ENCODE measurements around the gene EFCAB9. TPM values are rescaled to one million over a fixed set of nuclear protein-coding genes. Genes with fewer than 3 reads are reported as not detected.

Gene EFCAB9
- total RNA-seq, 1 experiment from 2014 or later: not detected

DNA sequence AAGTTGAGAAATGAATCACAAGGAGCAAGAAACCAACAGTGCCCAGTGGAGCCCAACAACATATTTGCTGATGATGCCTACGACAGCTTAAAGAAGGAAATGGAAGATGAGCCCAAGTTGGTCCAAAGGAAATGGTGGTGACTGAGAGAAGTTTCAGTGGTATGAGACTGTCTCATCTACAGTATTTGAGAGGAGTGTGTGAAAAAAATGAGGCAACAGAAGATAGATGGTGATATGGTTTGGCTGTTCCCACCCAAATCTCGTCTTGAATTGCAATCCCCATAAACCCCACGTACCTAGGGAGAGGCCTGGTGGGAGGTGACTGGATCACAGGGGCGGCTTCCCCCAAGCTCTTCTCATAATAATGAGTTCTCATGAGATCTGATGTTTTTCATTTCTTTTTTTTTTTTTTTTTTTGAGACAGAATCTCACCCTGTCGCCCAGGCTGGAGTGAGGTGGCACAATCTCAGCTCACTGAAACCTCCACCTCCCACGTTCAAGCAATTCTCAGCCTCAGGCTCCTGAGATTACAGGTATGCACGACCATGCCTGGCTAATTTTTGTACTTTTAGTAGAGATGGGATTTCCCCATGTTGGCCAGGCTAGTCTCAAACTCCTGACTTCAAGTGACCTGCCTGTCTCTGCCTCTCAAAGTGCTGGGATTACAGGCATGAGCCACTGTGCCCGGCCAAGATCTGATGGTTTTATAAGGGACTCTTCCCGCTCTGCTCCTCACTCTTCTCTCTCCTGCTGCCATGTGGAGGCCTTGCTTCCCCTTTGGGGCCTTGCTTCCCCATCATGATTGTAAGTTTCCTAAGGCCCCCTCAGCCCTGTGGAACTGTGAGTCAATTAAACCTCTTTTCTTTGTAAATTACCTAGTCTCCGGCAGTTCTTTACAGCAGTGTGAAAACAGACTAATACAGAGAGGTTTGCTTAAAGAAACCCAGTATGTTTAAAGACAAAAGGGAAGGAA lies 30.2 kb downstream of the EFCAB9 start:
- peak; percentile 62 for DNase-seq (ENCODE audit: low spot score)
- in situ Hi-C loops (cut with HindIII; ENCODE audit: low sequenced_read_pairs): no loop called here

DNA sequence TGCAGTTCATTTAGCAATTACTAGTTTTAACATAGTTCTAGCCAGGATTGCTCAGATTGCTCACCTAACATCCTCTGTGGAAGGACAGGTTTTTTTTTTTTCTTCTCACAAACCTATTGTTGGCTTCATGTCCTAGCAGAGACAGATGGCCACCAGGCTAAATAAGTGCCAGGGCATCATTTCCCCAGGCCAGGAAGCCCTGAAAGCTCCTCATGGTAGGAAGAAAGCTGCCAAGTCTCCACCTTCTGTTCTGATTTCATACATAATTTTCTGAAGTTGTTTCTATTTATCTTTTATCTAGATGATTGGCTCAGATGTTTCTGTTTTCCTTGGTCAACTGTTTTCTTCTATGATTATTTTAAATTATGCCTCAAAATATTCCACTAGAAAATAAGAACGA lies 31.0 kb downstream of the EFCAB9 start:
- in situ Hi-C loops (cut with HindIII; ENCODE audit: low sequenced_read_pairs): no loop called here
- DNase-seq (ENCODE audit: low spot score): peak; percentile 99

- in situ Hi-C loops (cut with HindIII; ENCODE audit: low sequenced_read_pairs): no loop called here
- DNase-seq (ENCODE audit: low spot score): no peak
Measured at GRCh38 chr5:172229904-172230303, 35.9 kb downstream of the EFCAB9 start.

GRCh38 chr5:172234031-172234430 lies 40.1 kb downstream of the EFCAB9 start:
- in situ Hi-C loops (cut with HindIII; ENCODE audit: low sequenced_read_pairs): no loop called here
- DNase-seq (ENCODE audit: low spot score): peak; percentile 73

DNA sequence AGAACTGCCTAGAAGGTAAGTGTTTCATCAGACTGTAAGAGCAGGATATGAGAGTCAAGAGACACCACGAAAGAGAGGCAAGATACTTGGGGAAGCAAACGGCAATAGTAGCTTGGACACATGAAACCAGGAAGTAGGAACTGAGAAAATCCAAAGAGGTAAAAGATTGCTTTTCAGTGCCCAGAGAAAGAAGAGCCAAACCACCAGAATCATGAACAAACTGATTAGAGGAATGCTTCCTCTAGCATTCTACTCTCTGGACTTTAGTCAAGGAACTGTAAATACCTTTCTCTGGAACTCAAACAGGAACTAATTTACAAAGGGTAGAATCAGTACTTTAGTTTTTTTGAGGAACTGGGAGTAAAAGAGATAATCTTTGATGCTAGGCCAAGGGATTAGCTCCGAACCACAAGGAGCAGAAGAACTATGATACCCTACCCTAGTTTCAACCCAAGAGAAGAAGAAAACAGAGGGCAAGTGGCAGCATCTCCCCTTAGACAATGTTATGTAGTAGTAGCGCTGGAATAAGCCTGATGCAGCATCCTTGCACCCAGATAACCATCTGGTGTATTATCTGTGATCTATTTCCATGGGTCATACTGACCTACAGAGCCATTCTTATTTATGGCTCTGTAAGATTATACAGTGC lies 41.3 kb downstream of the EFCAB9 start:
- no peak for DNase-seq (ENCODE audit: low spot score)
- in situ Hi-C loops (cut with HindIII; ENCODE audit: low sequenced_read_pairs): no loop called here

- DNase-seq (ENCODE audit: low spot score): no peak
Measured at GRCh38 chr5:172235827-172236736, 42.1 kb downstream of the EFCAB9 start.

GRCh38 chr5:172238334-172238733 lies 44.4 kb downstream of the EFCAB9 start:
- in situ Hi-C loops (cut with HindIII; ENCODE audit: low sequenced_read_pairs): no loop called here
- DNase-seq (ENCODE audit: low spot score): no peak

More at GRCh38 chr5:172235827-172236736, 42.1 kb downstream of the EFCAB9 start:
- in situ Hi-C loops (cut with HindIII; ENCODE audit: low sequenced_read_pairs): no loop called here

- no peak for DNase-seq (ENCODE audit: low spot score)
- in situ Hi-C loops (cut with HindIII; ENCODE audit: low sequenced_read_pairs): no loop called here
Measured at GRCh38 chr5:172243302-172243701, 49.3 kb downstream of the EFCAB9 start.

DNA sequence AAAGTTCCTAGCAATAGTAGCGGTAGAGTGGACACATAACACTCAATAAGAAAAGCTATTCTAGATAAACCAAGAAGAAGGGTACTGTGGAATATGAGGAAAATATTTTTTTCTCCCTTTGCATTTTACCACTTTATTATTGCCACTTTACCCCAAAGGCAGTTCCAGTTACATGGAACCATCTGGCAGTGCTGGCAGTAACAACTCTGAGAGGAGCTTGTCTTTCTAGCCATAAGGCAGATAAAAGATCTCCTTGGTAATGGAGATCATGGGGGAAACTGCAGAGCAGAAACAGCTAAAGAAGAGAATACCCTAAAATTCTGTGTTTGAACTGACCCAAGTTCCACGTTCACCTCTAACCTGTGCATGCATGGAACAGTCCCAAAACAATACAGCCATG lies 51.1 kb downstream of the EFCAB9 start:
- peak; percentile 86 for DNase-seq (ENCODE audit: low spot score)
- in situ Hi-C loops (cut with HindIII; ENCODE audit: low sequenced_read_pairs): no loop called here

- in situ Hi-C loops (cut with HindIII; ENCODE audit: low sequenced_read_pairs): no loop called here
- no peak for DNase-seq (ENCODE audit: low spot score)
Measured at GRCh38 chr5:172245703-172246125, 51.7 kb downstream of the EFCAB9 start.

DNA sequence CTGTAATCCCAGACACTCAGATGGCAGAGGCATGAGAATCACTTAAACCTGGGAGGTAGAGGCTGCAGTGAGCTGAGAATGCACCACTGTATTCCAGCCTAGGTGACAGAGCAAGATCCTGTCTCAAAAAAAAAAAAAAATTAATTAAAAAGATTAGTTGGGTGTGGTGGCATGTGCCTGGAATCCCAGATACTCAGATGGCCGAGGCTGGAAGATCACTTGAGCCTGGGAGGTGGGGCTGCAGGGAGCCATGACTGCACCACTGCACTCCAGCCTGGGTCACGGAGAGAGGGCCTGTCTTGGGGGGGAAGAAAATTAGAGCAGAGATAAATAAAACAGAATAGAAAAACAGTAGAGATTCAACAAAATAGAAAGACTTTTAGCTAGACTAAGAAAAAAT lies 54.7 kb downstream of the EFCAB9 start:
- DNase-seq (ENCODE audit: low spot score): no peak
- in situ Hi-C loops (cut with HindIII; ENCODE audit: low sequenced_read_pairs): no loop called here

DNA sequence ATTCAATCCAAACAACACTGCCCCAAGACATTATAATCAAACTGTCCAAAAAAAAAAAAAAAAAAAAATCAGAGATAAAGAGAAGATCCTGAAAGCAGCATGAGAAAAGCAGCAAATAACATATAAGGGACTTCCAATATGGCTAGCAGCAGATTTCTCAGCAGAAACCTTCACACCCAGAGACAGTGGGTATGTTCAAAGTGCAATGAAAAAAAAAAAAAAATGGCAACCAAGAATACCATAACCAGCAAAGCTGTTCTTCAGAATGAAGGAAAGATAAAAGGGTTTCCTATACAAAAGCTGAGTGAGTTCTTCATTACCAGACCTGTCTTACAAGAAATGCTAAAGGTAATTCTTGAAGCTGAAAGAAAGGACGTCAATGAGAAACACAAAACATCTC lies 57.4 kb downstream of the EFCAB9 start:
- in situ Hi-C loops (cut with HindIII; ENCODE audit: low sequenced_read_pairs): no loop called here

DNA sequence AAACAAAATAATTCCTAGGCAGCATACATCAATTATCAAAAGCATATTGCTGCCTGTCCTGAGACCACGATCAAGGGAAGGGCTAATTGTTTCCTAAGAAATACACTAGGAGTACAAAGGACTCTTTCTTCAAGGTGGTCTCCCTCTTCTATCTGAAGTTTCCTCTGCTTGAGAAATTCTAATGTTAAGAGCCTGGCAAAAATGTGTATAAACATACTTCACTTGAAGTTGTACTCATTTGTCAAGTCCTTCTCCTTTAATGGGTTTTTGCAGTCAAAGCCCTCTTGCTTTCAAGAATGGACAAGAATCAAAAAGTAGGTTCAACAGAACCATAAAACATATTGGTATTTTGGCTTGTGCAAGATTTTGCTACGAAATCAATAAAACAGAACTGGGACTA lies 58.5 kb downstream of the EFCAB9 start:
- DNase-seq (ENCODE audit: low spot score): no peak
- in situ Hi-C loops (cut with HindIII; ENCODE audit: low sequenced_read_pairs): no loop called here

More for the DNA sequence above, 57.4 kb downstream of the EFCAB9 start:
- DNase-seq (ENCODE audit: low spot score): no peak

Other genes with a start within 250 kb of the EFCAB9 start
- 35.4 and 68.7 TPM in 2 replicates for gene FBXW11, start 187.5 kb upstream of the EFCAB9 start, total RNA-seq (2014; rRNA removed; shearing (Covaris generic))
- gene STK10, start 5.9 kb upstream of the EFCAB9 start, total RNA-seq (2014; rRNA removed; shearing (Covaris generic)): 14.2 and 17.0 TPM in 2 replicates
- 36.1 and 40.0 TPM in 2 replicates for gene UBTD2, start 89.6 kb downstream of the EFCAB9 start, total RNA-seq (2014; rRNA removed; shearing (Covaris generic))

All from G401 (cell line).